COR-L47 (cell line): ENCODE results near the gene CFAP46.

Experiments used
- DNase-seq: peaks from one replicate; lab custom pipeline; 2025; lab: John Stamatoyannopoulos, UW

The CFAP46 gene

DNA sequence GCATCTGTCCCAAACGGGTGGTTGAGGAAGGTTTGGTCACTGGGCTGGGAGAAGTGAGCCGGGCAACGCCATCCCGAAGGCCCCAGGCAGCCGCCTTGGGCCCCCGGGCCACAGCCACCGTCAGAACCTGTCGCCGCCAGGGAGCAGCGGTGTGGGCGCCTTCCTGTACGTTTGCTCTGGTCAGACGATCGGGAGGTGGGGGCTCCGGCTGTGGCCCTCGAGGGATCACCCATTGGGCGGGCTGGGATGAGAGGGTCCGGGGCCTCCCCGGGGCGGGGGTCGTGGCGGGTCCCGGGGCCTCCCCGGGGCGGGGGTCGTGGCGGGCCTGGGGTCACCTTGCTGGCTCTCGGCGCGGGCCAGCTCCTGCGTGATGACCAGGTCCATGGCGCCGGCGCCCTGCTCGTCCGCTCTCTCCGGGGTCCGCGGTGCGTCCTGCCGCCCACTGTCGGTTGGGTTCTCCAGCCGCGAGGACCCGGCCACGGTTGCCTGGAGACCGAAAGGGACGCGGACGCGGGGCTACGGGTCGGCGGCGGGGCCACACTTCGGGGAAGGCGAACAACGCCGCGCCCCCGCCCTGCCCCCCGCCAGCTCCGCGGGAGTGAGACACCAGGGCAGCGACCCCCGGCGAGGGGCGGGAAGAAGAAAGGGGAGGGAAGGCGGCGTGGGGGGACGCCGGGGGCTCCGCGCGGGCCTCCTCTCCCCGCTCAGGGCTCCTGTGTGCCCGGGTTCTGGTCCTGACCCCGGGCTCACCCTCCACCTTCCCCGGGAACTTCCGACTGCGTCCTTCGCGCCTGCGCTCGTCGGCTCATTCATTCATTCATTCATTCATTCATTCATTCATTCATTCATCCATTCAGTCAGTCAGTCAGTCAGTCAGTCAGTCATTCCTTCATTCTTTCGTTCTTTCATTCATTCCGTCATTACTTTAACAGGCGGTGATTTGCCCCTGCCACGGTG is at the start of gene CFAP46:
Gene CFAP46, minus strand, starts transcription at position 470 of the 957 bp plus-strand sequence. Its CDS starts 86 bp downstream, at position 384.
- DNase-seq, result no peak

DNA sequence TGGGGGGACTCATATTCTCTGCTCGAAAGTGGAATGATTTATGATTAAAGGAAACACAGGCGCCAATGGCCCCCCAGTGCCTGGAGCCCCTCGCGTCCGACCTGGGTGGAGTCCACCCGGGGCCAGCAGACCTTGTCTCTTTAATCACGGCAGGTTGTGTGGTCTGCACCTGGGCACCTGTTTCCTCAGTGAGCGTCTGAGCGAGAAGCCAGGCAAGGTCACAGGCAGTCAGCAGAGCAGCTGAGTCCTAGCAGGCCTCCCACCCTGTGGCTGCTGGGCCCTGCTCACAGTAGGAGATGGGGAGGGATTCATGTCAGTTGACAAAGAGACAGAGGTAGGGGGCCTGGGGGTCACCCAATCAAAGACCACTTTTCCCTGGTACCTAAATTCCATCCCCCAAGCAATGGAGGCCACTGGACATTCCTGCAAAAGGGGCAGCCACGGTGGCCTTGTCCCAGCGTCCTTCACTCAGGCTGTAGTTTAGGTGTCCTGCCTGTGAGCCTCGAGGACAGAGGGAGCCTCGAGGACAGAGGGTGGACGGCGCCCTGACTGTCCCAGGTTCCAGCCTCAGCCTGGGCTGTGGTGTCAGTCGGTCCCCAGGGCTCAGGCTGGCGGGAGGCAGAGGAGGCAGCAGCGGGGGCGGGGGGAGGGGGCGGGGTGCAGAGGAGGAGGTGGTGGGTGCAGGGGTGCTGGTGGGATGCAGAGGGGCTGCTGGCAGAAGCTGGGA is 49.5 kb upstream of the CFAP46 start:
- DNase-seq, result no peak

DNA sequence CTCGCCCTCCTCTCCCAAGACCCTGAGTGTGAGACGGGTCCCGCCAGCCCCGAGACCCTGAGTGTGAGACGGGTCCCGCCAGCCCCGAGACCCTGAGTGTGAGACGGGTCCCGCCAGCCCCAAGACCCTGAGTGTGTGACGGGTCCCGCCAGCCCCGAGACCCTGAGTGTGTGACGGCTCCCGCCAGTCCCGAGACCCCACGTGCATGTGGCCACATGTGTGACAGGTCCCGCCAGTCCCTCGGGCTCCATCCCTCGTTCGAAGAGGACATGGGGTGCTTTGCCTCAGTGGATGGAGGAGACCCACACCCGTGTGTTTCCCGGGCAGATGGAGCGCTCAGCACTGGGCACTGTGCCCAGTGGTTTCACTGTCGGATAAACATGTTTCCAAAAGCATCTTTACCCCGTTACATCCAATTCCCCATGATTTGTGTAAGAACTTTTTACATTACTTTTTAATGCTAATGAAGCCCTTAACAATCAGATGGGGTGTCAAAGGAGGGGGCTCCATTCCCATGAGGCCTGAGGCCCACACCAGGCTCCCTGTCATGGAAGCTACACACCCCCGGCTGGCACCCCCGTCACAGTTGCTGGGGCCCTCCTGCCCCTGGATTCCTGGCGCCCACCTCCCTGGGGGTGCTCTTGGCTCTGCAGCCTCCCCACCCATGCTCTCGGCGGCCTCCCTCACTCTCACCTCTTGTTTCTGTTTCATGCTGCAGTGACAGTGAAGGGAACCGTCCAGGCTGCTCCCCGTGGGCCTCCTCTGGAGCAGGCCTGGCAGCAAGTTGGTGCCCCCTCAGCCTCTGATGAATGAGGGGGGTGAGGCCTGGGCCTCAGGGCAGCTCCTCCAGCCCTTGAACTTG is 48.5 kb upstream of the CFAP46 start:
- DNase-seq, result no peak

DNA sequence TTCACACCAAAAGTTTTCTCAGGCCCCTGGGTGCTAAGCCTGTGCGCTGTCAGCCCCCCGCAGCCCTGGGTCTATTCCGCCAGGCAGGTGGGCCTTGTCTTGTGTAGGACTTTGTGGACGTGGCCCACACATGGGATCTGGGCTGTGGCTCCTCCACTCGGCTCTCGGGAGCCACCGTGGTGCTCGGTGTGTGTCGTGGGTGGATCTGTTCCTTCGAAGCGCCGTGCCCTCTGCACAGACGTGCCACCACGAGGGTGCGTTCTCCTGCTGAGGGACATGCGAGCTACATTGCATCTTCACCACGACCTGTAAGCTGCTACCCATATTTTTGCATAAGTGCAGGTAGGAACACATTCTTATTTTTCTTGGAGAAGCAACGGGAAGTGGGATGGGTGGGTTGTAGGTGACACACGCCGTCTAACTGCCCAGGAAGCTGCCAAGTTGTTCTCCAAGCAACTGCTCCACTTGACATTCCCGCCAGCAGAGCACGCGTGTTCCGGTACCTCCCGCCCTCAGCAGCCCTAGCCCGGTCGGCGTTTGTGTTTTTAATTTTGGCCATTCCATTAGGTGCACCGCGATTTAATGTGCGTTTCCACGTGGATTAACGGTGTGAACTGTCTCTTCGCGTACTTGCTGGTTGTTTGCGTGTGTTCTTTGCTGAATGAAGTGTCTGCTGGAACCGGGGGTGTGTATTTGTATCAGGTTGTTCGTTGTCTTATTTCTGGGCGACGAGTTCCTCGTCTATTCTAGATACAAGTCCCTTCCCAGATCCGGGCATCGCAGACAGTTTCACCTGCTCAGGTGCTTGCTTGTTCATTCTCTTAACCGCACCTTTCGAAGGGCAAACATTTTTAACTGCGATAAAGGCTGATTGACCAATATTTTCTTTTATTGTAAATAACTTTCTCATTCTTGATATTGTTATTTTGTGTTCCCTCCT is 47.4 kb upstream of the CFAP46 start:
- DNase-seq, result no peak

DNA sequence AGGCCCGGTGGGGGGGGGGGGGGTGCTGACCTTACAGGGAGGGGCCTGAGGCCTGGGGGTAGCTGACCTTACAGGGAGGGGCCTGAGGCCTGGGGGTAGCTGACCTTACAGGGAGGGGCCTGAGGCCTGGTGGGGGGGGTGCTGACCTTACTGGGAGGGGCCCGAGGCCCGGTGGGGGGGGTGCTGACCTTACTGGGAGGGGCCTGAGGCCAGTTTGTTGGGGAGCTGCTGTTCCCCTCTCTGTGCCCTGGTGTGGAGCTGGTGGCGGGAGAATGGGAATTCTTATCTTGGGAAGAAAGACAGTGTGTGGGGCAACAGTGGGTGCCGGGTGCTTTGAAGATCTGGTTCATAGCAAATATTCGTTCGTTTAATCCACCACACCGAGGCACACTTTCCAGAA is 46.6 kb upstream of the CFAP46 start:
- DNase-seq, result no peak

DNA sequence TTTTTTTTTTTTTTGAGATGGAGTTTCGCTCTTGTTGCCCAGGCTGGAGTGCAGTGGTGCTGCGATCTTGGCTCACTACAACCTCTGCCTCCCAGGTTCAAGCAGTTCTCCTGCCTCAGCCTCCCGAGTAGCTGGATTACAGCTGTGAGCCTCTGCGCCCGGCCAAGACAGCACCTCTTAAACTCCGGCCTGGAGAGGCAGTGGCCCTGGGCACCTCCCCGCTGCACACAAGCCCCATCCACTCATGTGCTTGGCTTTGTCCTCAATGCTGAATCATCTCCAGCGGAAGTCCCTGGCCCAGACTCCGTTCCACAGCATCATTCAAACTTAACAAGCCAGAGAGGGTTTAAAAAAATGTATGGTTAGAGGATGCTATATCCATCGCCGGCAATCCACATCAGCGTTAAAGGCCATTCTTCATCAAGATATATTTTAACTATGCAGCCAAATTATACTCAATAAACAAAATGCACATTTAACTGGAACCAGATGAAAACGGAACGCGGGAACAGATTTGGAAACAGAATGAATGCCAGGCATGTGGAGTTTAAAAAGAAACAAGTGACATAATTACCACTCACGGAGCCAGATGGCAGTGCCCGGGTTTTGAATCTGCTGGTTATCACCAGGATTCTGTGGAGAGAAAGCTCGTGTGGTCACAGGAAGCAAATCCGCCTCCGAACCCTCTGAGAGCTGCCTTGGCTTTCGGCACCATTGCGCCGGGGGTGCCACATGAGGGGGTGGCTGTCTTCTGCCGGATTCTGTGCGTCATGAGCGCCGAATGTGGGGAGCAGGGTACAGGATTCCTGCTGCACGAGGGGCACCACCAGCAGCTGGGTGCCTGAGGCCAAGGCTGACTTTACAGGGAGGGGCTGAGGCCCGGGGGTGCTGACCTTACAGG is 45.6 kb upstream of the CFAP46 start:
- no peak for DNase-seq

DNA sequence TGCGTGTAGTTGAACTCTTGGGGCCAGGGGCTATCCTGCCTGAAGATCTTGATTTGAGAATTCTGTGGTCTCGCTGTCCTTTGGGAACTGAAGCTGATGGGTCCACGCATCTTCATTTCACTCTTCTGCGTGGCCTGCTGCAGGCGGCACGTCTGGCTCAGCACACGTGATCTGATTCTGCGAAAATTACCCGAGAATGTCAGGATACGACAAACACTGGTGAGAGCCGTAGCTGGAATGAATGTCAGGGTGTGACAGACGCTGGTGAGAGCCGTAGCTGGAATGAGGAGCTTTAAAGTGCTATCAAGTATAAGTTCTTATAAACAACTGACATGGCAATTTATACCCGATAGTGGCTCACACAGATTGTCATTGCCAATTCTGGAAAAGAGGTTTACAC is 44.6 kb upstream of the CFAP46 start:
- DNase-seq, result no peak

DNA sequence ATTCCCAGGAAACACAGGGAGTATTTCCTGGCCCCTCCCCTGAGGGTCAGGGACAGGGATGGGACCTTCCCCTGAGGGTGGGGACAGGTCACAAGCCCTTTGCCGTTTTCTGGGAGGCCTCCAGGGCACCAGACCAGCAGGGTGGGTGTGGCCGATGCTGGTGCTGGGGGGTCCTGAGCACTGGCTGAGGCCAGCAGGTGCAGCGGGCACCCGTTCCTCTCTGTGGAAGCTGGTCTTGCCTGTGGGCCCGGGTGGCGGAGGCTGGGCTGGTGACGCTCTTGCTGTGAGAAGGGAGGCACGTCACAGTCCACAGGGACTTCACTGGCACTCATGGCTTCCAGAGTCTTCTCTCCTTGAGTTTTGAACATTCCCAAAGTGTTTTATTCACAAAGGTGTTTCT is 44.2 kb upstream of the CFAP46 start:
- DNase-seq, result no peak

DNA sequence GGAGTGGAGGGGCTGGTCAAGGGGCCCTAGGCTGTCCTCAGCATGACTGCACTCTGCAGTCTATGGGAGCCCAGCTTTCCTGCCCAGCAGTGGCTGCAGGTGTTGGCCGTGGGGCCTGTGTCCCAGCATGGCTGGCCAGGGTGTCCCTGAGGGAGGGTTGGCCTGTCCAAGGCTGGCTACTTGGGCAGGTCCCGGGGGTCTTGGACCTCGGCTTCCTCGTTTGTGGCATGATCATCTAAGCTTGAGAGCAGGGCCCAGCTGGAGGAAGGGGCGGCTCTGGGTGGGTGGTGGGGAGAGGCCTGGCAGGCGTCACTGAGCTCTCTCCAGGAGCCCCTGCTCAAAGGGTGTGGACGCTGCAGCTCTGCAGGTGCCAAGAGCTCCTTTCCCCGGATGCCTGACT is 43.7 kb upstream of the CFAP46 start:
- DNase-seq, result no peak

DNA sequence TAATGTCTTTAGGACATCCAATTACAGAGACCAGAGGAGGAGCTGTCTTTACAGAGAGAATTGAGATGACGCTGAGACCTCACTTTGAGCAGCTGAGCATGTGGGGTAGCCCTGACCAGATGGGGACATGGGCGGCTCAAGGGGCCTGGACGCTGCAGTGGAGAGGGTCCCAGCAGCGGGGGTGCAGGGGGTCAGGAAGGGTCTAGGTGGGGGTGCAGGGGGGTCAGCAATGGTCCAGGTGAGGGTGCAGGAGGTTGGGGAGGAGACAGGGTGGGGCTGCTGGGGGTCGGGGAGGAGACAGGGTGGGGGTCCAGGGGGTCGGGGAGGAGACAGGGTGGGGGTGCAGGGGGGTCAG is 43.2 kb upstream of the CFAP46 start:
- no peak for DNase-seq

DNA sequence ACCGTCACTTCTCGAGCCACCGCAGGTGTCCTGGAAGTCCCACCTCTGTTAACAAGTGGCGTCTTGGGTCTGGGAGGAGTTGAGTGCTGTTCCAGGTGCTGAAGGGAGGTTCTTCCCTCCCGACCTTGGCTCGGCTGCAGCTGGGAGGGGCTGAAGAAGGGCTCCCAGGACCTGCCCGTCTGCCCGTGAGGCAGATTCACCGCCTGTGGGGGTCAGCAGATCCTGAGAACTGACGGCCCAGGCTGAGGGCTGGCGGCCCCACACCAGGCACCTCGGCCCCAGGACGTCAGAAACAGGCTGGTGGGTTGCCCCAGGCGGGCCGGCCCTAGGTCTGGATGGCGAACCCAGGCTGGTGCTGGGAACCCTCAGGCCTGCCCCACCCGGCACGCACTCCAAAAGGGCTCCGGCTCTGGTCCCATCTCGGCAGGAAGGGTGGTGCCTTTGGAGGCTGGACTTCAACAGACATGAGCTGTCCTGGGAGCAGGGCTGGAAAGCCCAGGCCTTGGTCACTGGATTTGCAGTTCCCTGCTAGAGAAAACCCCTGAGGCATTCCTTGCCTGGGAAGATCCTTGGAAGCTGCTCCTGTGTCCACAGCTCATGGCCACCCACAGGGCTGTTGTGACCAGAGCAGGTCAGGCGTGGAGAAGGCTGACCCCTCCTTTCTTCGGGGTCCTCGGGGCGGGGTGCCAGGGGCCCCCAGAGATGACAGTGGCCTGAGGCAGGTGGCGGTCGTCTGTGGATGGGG is 42.6 kb upstream of the CFAP46 start:
- no peak for DNase-seq

DNA sequence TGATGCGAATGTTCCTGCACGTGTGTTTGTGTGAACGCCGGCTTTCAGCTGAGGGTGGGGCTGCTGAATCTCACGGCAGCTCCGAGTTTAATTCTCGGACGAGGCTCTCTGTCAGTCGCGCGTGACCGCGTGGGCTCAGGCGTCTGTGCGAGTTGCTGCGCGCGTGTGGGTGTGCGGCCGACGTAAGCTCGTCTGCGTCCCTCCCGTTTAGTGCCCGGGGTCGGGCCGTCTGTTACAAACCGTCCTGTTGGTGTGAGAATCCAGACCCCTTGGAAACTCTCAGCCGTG is 41.6 kb upstream of the CFAP46 start:
- DNase-seq, result no peak

DNA sequence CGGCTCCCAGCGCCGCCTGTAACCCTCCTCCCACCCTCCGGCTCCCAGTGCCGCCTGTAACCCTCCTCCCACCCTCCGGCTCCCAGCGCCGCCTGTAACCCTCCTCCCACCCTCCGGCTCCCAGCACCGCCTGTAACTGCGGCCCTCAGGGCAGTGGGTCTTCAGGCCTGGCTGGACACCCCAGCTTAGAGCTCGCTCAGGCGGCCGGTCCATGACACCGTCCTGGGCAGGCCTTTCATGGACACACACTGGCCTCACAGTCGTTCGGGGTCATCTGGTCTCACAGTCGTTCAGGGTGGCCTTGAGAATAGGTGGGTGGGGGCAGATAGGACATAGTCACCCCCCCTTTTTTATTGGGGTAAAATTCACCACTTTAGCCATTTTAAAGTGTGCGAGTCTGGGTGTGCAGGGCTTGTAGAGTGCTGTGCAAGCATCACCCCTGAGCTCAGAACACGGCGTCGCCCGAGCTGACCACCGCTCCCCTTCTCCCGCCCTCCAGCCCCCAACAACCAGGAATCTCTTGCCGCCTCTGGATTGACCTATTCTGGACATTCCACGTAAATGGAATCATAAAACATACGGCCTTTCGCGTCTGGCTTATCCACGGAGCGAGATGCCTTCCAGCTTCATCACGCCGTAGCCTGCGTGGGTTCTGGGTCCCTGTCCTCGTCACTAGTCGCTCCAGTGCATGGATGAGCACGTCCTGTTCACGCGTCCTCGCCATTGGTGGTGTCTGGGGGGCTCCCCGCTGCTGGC is 41.1 kb upstream of the CFAP46 start:
- no peak for DNase-seq

DNA sequence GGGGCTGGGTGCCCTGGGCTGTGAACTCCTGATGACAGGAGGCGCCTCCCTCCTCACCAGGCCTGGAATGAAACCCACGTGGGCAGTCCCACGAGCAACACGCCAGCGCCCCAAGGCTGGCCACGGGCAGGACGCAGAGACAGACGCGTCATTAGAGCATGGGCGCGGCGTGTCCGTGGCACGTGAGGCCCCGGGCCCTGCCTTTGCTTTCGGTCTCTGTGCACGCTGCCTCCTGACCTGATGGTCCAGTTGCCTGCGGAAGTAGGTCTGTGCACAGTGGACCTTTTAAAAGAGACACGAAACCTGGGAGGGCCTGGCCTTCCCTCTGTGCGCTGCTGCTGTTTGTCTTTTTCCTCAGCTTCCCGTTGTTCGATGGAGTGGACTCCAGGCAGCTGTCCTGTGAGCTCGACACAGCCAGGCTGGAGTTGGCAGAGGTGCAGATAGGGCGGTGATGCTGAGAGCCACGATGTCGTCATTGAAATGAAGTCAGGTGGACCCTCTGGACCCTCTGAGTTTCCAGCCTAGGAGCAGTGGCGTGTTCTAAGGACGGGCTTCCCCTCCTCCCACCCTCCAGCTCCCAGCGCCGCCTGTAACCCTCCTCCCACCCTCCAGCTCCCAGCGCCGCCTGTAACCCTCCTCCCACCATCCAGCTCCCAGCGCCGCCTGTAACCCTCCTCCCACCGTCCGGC is 40.1 kb upstream of the CFAP46 start:
- DNase-seq, result no peak

DNA sequence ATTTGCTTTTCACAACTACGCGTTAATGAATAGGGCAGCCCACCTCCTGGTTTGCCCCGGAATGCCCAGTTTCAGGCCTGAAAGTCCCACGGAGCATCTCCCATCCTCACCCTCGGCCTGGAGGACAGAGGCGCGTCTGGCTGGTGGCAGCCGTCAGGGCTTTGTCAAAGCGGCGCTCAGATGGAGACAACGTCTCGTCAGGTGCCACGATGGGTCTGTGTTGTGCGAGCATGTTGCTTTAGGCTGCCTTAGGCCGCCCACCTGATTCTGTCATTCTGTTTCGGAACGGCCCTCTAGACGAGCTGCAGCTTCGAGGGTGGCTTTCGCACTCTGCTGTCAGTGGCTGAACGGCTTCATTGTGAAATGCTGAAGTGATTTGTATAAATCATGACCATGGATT is 39.4 kb upstream of the CFAP46 start:
- DNase-seq, result no peak

DNA sequence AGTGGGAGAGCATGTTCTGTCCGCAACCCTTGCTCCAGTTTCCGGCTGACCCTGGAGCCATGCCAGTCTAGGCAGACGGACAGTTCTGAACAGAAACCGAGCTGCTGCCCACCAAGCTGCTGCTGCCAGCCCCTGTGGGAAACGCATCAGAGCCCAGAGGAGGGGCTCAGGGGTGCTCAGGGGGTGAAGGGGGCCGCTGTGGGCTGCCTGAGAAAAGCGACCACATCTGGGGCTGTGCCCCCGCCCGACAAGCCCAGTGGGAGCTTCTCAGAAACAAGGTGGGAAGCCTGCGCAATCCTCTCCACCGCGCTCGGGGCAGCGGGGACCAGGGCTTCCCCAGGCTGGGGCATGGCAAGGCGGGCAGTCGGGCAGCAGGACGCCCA is 38.8 kb upstream of the CFAP46 start:
- no peak for DNase-seq

DNA sequence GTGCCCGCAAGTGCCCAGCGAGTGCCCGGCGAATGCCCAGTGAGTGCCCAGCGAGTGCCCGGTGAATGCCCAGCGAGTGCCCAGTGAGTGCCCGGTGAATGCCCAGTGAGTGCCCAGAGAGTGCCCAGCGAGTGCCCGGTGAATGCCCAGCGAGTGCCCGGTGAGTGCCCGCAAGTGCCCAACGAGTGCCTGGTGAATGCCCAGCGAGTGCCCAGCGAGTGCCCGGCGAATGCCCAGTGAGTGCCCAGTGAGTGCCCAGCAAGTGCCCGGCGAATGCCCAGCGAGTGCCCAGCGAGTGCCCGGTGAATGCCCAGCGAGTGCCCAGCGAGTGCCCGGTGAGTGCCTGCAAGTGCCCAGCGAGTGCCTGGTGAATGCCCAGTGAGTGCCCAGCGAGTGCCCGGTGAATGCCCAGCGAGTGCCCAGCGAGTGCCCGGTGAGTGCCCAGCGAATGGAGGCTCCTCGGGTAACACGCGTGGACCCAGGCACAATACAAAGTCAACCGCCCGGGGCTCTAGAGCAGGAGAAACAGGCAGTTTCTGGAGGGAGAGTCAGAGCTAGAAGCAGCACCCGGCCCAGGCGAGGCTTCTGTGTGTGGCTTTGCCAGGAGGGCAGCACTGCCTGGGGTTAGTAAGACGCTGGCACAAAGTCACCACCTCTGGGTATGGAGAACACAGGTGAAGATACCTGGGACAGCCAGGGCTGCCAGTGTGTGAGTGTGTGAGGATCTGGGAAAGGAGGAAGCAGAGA is 38.2 kb upstream of the CFAP46 start:
- no peak for DNase-seq
